Measurements from ENCODE around the gene MON2. TPM values are rescaled to one million over a fixed set of nuclear protein-coding genes. Genes with fewer than 3 reads are reported as not detected.

MON2 gene
- total RNA-seq, 2 donors from 2014 or later: 48.6 to 66.3 TPM

DNA sequence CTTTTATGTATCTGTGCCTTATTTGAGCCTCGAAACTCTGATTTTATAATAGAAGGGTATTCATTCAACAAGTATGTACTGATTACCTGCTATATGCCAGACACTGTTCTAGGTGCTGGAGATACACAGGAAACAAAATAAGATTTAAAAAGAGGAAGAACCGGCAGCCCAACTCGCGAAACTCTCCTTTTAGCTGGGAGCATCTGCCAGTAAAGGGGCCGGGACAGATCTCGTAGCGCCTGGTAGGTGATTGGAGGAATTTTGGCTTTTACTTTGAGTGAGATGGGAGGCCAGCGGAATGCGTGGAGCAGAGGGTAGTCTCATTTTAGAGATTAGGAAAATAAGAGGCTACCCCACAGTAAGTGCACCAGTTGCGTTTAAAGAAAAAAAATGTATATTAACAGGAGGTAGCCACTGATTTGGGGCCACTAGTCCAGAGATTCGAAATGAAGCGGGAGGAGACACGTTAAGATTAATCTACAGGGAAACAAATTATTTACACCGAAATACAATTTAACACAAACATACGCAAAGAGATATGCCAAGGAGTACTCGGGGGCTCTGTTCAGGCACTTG lies 520 bp upstream of the MON2 start:
- no peaks in the 10 kb centered on the region for H3K9me3 ChIP-seq
- no peaks in the 10 kb centered on the region for H3K4me1 ChIP-seq (replicated peaks)
- TF ChIP-seq POLR2AphosphoS5 (IDR thresholded peaks at IDR 0.05) (no peak), CTCF (IDR thresholded peaks at IDR 0.05) (no peak), POLR2A (IDR thresholded peaks at IDR 0.05) (no peak)
- no peaks in the 10 kb centered on the region for H3K36me3 ChIP-seq
- peak overlapping the region; percentile 70 to 83 for H3K4me3 ChIP-seq
- H3K27ac ChIP-seq: peak overlapping the region; percentile 89 to 90
- no peaks in the 10 kb centered on the region for H3K27me3 ChIP-seq (replicated peaks; ENCODE audit: insufficient read depth)
- WGBS: 1% methylated on average over 16 of the region's 16 CpGs
- DNase-seq (ENCODE audit: low spot score): peak; percentile 30
- intact Hi-C loops (cut with DNase I): no loop called here

- H3K4me3 ChIP-seq: peak overlapping the region; percentile 70 to 83
- H3K27ac ChIP-seq: no peak overlapping the region
- no peaks in the 10 kb centered on the region for H3K4me1 ChIP-seq (replicated peaks)
- H3K36me3 ChIP-seq: no peaks in the 10 kb centered on the region
- intact Hi-C loops (cut with DNase I): no loop called here
- H3K9me3 ChIP-seq: no peaks in the 10 kb centered on the region
- WGBS: 66% methylated on average over 2 of the region's 2 CpGs
- H3K27me3 ChIP-seq (replicated peaks; ENCODE audit: insufficient read depth): no peaks in the 10 kb centered on the region
- no peak for TF ChIP-seq POLR2AphosphoS5 (IDR thresholded peaks at IDR 0.05)
- no peak for TF ChIP-seq CTCF (IDR thresholded peaks at IDR 0.05)
- no peak for TF ChIP-seq POLR2A (IDR thresholded peaks at IDR 0.05)
- no peak for DNase-seq (ENCODE audit: low spot score)
Observed at GRCh38 chr12:62468397-62468796, 1.8 kb downstream of the MON2 start.

GRCh38 chr12:62468935-62469334 lies 2.3 kb downstream of the MON2 start:
- 72% methylated on average over 8 of the region's 8 CpGs for WGBS
- TF ChIP-seq POLR2AphosphoS5 (IDR thresholded peaks at IDR 0.05) (no peak), POLR2A (IDR thresholded peaks at IDR 0.05) (no peak), CTCF (IDR thresholded peaks at IDR 0.05) (no peak)
- Histone ChIP-seq H3K4me3 (no peak overlapping the region), H3K27ac (no peak overlapping the region), H3K27me3 (replicated peaks; ENCODE audit: insufficient read depth) (no peaks in the 10 kb centered on the region), H3K36me3 (no peaks in the 10 kb centered on the region), H3K4me1 (replicated peaks) (no peaks in the 10 kb centered on the region), H3K9me3 (no peaks in the 10 kb centered on the region)
- no peak for DNase-seq (ENCODE audit: low spot score)
- intact Hi-C loops (cut with DNase I): no loop called here

DNA sequence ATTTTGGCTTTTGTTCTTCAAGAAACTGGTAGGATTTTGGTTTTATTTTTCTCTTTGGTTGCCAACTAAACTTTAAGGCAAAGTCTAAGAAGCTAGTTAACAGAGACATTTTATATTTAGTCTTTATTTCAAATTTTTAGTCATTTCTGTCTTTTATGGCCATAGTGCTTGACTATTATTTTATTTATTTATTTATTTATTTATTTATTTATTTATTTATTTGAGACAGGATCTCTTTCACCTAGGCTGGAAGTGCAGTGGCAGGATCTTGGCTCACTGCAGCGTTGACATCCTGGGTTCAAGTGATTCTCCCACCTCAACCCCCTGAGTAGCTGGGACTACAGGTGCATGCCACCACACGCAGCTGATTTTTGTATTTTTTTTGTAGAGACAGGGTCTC lies 3.1 kb downstream of the MON2 start:
- DNase-seq (ENCODE audit: low spot score): no peak
- Histone ChIP-seq H3K4me3 (no peak overlapping the region), H3K9me3 (no peaks in the 10 kb centered on the region), H3K4me1 (replicated peaks) (no peaks in the 10 kb centered on the region), H3K36me3 (no peaks in the 10 kb centered on the region), H3K27ac (no peak overlapping the region), H3K27me3 (replicated peaks; ENCODE audit: insufficient read depth) (no peaks in the 10 kb centered on the region)
- TF ChIP-seq POLR2AphosphoS5 (IDR thresholded peaks at IDR 0.05) (no peak), POLR2A (IDR thresholded peaks at IDR 0.05) (no peak), CTCF (IDR thresholded peaks at IDR 0.05) (no peak)
- intact Hi-C loops (cut with DNase I): no loop called here
- 89% methylated on average over 2 of the region's 2 CpGs for WGBS

DNA sequence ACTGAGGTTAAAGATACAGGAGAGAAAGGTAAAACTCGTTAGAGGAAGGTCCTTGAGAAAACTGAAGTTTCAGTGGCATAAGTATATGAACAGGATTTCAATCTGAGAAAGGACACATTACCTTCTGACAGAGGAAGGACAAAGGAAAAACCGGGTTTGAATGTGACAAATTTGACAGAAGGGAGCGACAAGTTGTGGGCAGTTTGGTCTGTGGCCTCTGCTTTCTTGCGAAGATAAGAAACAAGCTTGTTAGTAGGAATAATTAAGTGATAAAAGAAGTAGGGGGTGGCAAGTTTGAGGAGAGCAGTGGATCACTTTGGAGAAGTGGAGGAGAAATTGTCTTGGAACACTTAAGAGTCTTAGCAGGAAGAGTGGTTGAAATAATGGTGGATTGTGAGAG lies 5.1 kb downstream of the MON2 start:
- Histone ChIP-seq H3K27ac (no peak overlapping the region), H3K27me3 (replicated peaks; ENCODE audit: insufficient read depth) (no peaks in the 10 kb centered on the region), H3K9me3 (no peaks in the 10 kb centered on the region), H3K4me1 (replicated peaks) (no peaks in the 10 kb centered on the region), H3K36me3 (no peaks in the 10 kb centered on the region), H3K4me3 (no peak overlapping the region)
- TF ChIP-seq POLR2A (IDR thresholded peaks at IDR 0.05) (no peak), CTCF (IDR thresholded peaks at IDR 0.05) (no peak), POLR2AphosphoS5 (IDR thresholded peaks at IDR 0.05) (no peak)
- no peak for DNase-seq (ENCODE audit: low spot score)
- 81% methylated on average over 4 of the region's 4 CpGs for WGBS
- intact Hi-C loops (cut with DNase I): no loop called here
